SK-N-SH (cell line): Measurements from ENCODE around the gene PRKN.

Experiments used
- EP300 ChIP-seq, 2 experiments: IDR thresholded peaks; 2 replicates each; pipeline versions ENCODE4 v1.4.0 to v1.6.1; 2012; ENCODE audit warnings: borderline replicate concordance in 1 of 2, low read depth in 1 of 2, low read length in 1 of 2
- MEF2A ChIP-seq: IDR thresholded peaks from 2 replicates; pipeline ENCODE4 v1.4.0; 2012; ENCODE audit warnings: low read depth, borderline replicate concordance
- NFIC ChIP-seq: IDR thresholded peaks from 2 replicates; pipeline ENCODE4 v1.4.0; 2012; ENCODE audit warnings: borderline replicate concordance
- POLR2AphosphoS5 ChIP-seq: IDR thresholded peaks from 2 replicates; pipeline ENCODE4 v1.6.1; 2012; ENCODE audit warnings: low read depth, low read length
- REST ChIP-seq: IDR thresholded peaks from 2 replicates; pipeline ENCODE4 v1.6.1; 2012; ENCODE audit warnings: mild to moderate bottlenecking, low read depth, low read length, moderate library complexity
- USF1 ChIP-seq: IDR thresholded peaks from 2 replicates; pipeline ENCODE4 v1.4.0; 2012; ENCODE audit warnings: low read depth, borderline replicate concordance
- TF ChIP-seq, protein P1 (sequence below): fragments of 200-600 bp; sonication (generic); IDR thresholded peaks from 2 replicates; pipeline ENCODE4 v1.6.1; 2017; ENCODE audit warnings: antibody characterized with exemption, mild to moderate bottlenecking, moderate library complexity

DNA sequence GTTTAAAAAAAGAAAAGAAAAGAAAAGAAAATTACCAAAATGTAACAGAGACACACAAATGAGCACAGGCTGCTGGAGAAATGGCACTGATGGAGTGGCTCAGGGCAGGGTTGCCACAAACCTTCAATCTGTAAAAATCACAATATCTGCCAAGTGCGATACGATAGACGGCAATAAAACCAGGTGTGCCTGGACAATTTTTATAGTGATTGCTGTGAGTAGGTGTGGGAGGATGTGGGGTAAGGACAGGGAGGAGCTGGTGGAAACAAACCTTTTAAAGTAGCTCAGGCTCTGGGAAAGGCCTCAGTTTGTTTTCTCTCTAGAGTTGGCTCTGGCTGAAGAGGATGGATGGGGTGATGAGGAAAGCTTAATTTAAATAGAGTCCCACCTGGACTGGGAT is 861.0 kb downstream of the PRKN start:
- TF ChIP-seq, protein P1, sequence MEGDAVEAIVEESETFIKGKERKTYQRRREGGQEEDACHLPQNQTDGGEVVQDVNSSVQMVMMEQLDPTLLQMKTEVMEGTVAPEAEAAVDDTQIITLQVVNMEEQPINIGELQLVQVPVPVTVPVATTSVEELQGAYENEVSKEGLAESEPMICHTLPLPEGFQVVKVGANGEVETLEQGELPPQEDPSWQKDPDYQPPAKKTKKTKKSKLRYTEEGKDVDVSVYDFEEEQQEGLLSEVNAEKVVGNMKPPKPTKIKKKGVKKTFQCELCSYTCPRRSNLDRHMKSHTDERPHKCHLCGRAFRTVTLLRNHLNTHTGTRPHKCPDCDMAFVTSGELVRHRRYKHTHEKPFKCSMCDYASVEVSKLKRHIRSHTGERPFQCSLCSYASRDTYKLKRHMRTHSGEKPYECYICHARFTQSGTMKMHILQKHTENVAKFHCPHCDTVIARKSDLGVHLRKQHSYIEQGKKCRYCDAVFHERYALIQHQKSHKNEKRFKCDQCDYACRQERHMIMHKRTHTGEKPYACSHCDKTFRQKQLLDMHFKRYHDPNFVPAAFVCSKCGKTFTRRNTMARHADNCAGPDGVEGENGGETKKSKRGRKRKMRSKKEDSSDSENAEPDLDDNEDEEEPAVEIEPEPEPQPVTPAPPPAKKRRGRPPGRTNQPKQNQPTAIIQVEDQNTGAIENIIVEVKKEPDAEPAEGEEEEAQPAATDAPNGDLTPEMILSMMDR, result no peak
- TF ChIP-seq EP300 (IDR thresholded peaks at IDR 0.05; ENCODE audit: borderline replicate concordance in 1 of 2, low read depth in 1 of 2, low read length in 1 of 2) (no peak), REST (no peak), NFIC (no peak), MEF2A (no peak), USF1 (no peak), POLR2AphosphoS5 (no peak)
